NCI-H2029 (cell line): ENCODE results near the gene ATRNL1.
"Not testable (repeated sequence)": the region's sequence is repeated elsewhere in the genome, so short reads cannot be mapped to it uniquely, and the experiment has no call there.

Source experiments
- DNase-seq: peaks from one replicate; lab custom pipeline; 2025; lab: John Stamatoyannopoulos, UW

Gene ATRNL1

GRCh38 chr10:115760131-115760530, 667.0 kb downstream of the ATRNL1 start:
- no peak for DNase-seq

GRCh38 chr10:115761166-115761565, 668.0 kb downstream of the ATRNL1 start:
- DNase-seq: no peak

- DNase-seq: no peak
Observed at GRCh38 chr10:115762029-115762428, 668.9 kb downstream of the ATRNL1 start.

GRCh38 chr10:115771755-115772154, 678.6 kb downstream of the ATRNL1 start:
- no peak for DNase-seq

- DNase-seq: no peak
Observed at GRCh38 chr10:115772606-115773005, 679.4 kb downstream of the ATRNL1 start.

- no peak for DNase-seq
Observed at GRCh38 chr10:115773832-115774231, 680.7 kb downstream of the ATRNL1 start.

GRCh38 chr10:115774721-115775120, 681.6 kb downstream of the ATRNL1 start:
- DNase-seq: no peak

- no peak for DNase-seq
Observed at GRCh38 chr10:115777646-115778045, 684.5 kb downstream of the ATRNL1 start.

- no peak for DNase-seq
Observed at GRCh38 chr10:115790220-115790619, 697.1 kb downstream of the ATRNL1 start.

GRCh38 chr10:115795964-115796363, 702.8 kb downstream of the ATRNL1 start:
- no peak for DNase-seq

- no peak for DNase-seq
Observed at GRCh38 chr10:115801457-115801856, 708.3 kb downstream of the ATRNL1 start.

GRCh38 chr10:115801992-115802391, 708.8 kb downstream of the ATRNL1 start:
- no peak for DNase-seq

GRCh38 chr10:115802911-115803310, 709.7 kb downstream of the ATRNL1 start:
- no peak for DNase-seq

GRCh38 chr10:115814542-115814941, 721.4 kb downstream of the ATRNL1 start:
- no peak for DNase-seq

GRCh38 chr10:115818012-115818411, 724.8 kb downstream of the ATRNL1 start:
- no peak for DNase-seq

GRCh38 chr10:115826396-115826795, 733.2 kb downstream of the ATRNL1 start:
- DNase-seq: no peak

- DNase-seq: no peak
Observed at GRCh38 chr10:115827231-115828009, 734.3 kb downstream of the ATRNL1 start.

- DNase-seq: not testable (repeated sequence)
Observed at GRCh38 chr10:115828182-115828581, 735.0 kb downstream of the ATRNL1 start.

GRCh38 chr10:115829521-115830205, 736.5 kb downstream of the ATRNL1 start:
- no peak for DNase-seq

- no peak for DNase-seq
Observed at GRCh38 chr10:115830265-115830970, 737.3 kb downstream of the ATRNL1 start.

- DNase-seq: no peak
Observed at GRCh38 chr10:115831016-115831415, 737.9 kb downstream of the ATRNL1 start.

GRCh38 chr10:115833119-115833518, 740.0 kb downstream of the ATRNL1 start:
- no peak for DNase-seq

GRCh38 chr10:115844591-115844990, 751.4 kb downstream of the ATRNL1 start:
- no peak for DNase-seq
